H1 (cell line): ENCODE measurements around the gene INAVA. TPM values are rescaled to one million over a fixed set of nuclear protein-coding genes. Genes with fewer than 3 reads are reported as not detected.

Source experiments
- CBX8 ChIP-seq: fragments of 300-800, 300-1000 bp; sonication (generic); IDR thresholded peaks from 2 replicates; pipeline ENCODE4 v1.7.1; 2016; ENCODE audit warnings: low read depth, low read length, borderline replicate concordance
- CREB1 ChIP-seq: IDR thresholded peaks from 2 replicates; pipeline ENCODE4 v1.6.1; 2012; ENCODE audit warnings: inconsistent platforms
- JUN ChIP-seq: IDR thresholded peaks from 2 replicates; pipeline ENCODE4 v1.6.1; 2011; ENCODE audit warnings: low read depth, mild to moderate bottlenecking, improper control_type of control experiment, low read length
- polyA plus RNA-seq, 7 experiments: library from polyadenylated mRNA; depleted of rRNA in 3 of 7; stranded (reverse) in 5 of 7; unstranded in 2 of 7; fragments of >200 nt in 5 of 7; fragments of 200-250 nt in 2 of 7; gene quantifications; 1 replicate in 5 of 7; 2 replicates in 1 of 7; 4 replicates in 1 of 7; pipeline versions ENCODE4 v1.2.1 to v1.2.3, GENCODE V29; 2011 to 2013; ENCODE audit warnings: missing spikeins in 2 of 7, mixed read lengths in 2 of 7
- total RNA-seq: library from RNA; stranded (reverse); fragmentation: NEBNext Ultra II Directional; extraction: Animal tissue kit (Norgen Biotek cat#: 25700); gene quantifications from 2 replicates; pipeline ENCODE4 v1.2.1, GENCODE V29; 2021

Gene INAVA
- total and polyA plus RNA-seq, 2 of the 8 experiments (the other 6 are each of a cell fraction or from before 2014, with no cell fraction given), result 46.8 to 49.3 TPM

GRCh38 chr1:200901350-200901749 lies 6.7 kb downstream of the INAVA start (continued):
- TF ChIP-seq JUN (no peak), CREB1 (no peak), CBX8 (no peak)
- TF ChIP-seq, all 59 proteins: peak for 0
